Measurements from ENCODE around the gene HNMT.

GRCh38 chr2:137991078-137991477 lies 26.8 kb downstream of the HNMT start:
- TF ChIP-seq REST (IDR thresholded peaks at IDR 0.05; ENCODE audit: insufficient read depth in 1 of 2, low read depth in 2 of 2, low read length in 2 of 2) (no peak), POLR2AphosphoS5 (IDR thresholded peaks at IDR 0.05; ENCODE audit: low read depth, low read length) (no peak), TAF1 (IDR thresholded peaks at IDR 0.05; ENCODE audit: borderline replicate concordance, insufficient read depth, low read length) (no peak), SIN3A (IDR thresholded peaks at IDR 0.05; ENCODE audit: borderline replicate concordance, insufficient read depth, low read length) (no peak)
